ENCODE results near the gene NOTO.
A peak's percentile ranks its signal among the peaks of the same experiment; 100 is the strongest.
"Not testable (repeated sequence)": the region's sequence is repeated elsewhere in the genome, so short reads cannot be mapped to it uniquely, and the experiment has no call there.

NOTO gene

GRCh38 chr2:73200281-73200680 is 2.1 kb upstream of the NOTO start:
- DNase-seq (ENCODE audit: low read depth in 2 of 2), result not testable (repeated sequence)

GRCh38 chr2:73203055-73203681 is 794 bp downstream of the NOTO start:
- DNase-seq (ENCODE audit: low read depth in 2 of 2), result no peak

- DNase-seq (ENCODE audit: low read depth in 2 of 2), result no peak
Measured at GRCh38 chr2:73205611-73206010, 3.2 kb downstream of the NOTO start.

- no peak for DNase-seq (ENCODE audit: low read depth in 2 of 2)
Measured at GRCh38 chr2:73208258-73208657, 5.9 kb downstream of the NOTO start.

- no peak for DNase-seq (ENCODE audit: low read depth in 2 of 2)
Measured at GRCh38 chr2:73210019-73210418, 7.6 kb downstream of the NOTO start.

GRCh38 chr2:73210696-73211095 is 8.3 kb downstream of the NOTO start:
- no peak for DNase-seq (ENCODE audit: low read depth in 2 of 2)

- no peak for DNase-seq (ENCODE audit: low read depth in 2 of 2)
Measured at GRCh38 chr2:73212098-73212447, 9.7 kb downstream of the NOTO start.

- DNase-seq (ENCODE audit: low read depth in 2 of 2), result peak; percentile 41 to 58
Measured at GRCh38 chr2:73212448-73213176, 10.2 kb downstream of the NOTO start.

GRCh38 chr2:73214120-73215035 is 12.0 kb downstream of the NOTO start, which contains the start of gene SMYD5:
Gene SMYD5, plus strand, starts transcription at chr2:73214245. Its CDS starts 22 bp downstream, at chr2:73214267.
- peak; percentile 83 to 85 for DNase-seq (ENCODE audit: low read depth in 2 of 2)

GRCh38 chr2:73215254-73215653 is 12.9 kb downstream of the NOTO start:
- no peak for DNase-seq (ENCODE audit: low read depth in 2 of 2)

GRCh38 chr2:73217160-73217559 is 14.8 kb downstream of the NOTO start:
- DNase-seq (ENCODE audit: low read depth in 2 of 2), result no peak

GRCh38 chr2:73217826-73218225 is 15.5 kb downstream of the NOTO start:
- DNase-seq (ENCODE audit: low read depth in 2 of 2), result no peak

GRCh38 chr2:73218298-73218697 is 15.9 kb downstream of the NOTO start:
- DNase-seq (ENCODE audit: low read depth in 2 of 2), result no peak

GRCh38 chr2:73223821-73224220 is 21.4 kb downstream of the NOTO start:
- no peak for DNase-seq (ENCODE audit: low read depth in 2 of 2)

- DNase-seq (ENCODE audit: low read depth in 2 of 2), result no peak
Measured at GRCh38 chr2:73225513-73226360, 23.4 kb downstream of the NOTO start.

- DNase-seq (ENCODE audit: low read depth in 2 of 2), result no peak
Measured at GRCh38 chr2:73227086-73227485, 24.7 kb downstream of the NOTO start.

- DNase-seq (ENCODE audit: low read depth in 2 of 2), result no peak
Measured at GRCh38 chr2:73228631-73229030, 26.3 kb downstream of the NOTO start.

- peak in 1 of 2 donors; percentile 7 for DNase-seq (ENCODE audit: low read depth in 2 of 2)
Measured at GRCh38 chr2:73232403-73233153, 30.2 kb downstream of the NOTO start.

GRCh38 chr2:73233154-73233931 is 31.0 kb downstream of the NOTO start, which contains the start of gene PRADC1:
Gene PRADC1, minus strand, starts transcription at chr2:73233239. Its CDS starts 79 bp downstream, at chr2:73233160.
- DNase-seq (ENCODE audit: low read depth in 2 of 2), result peak; percentile 85 to 91
